Esophagus muscularis mucosa (tissue), 4 donors: Measurements from ENCODE around the gene PPP2R5C.
A peak's percentile ranks its signal among the peaks of the same experiment; 100 is the strongest.

ENCODE experiments used
- CTCF ChIP-seq, 3 experiments: fragments of 200-600 bp in 2 of 3; fragments of 450-650 bp in 1 of 3; sonication (generic) in 2 of 3; IDR thresholded peaks; one replicate each; pipeline ENCODE4 v1.5.1; 2017 to 2019; ENCODE audit warnings: antibody characterized with exemption in 3 of 3, mild to moderate bottlenecking in 2 of 3, moderate library complexity in 1 of 3
- EP300 ChIP-seq: sonication (generic); formaldehyde crosslinking; IDR thresholded peaks from one replicate; pipeline ENCODE4 v1.6.1; 2017; ENCODE audit warnings: antibody characterized with exemption
- POLR2A ChIP-seq: fragments of 450-650 bp; IDR thresholded peaks from one replicate; pipeline ENCODE4 v1.6.1; 2017; ENCODE audit warnings: antibody characterized with exemption, moderate library complexity, mild to moderate bottlenecking, low read depth
- POLR2AphosphoS5 ChIP-seq, 2 donors: sonication (generic); formaldehyde crosslinking; IDR thresholded peaks; one replicate each; pipeline ENCODE4 v1.6.1; 2017; ENCODE audit warnings: antibody characterized with exemption in 2 of 2

GRCh38 chr14:101761032-101761880, at the start of gene PPP2R5C:
- TF ChIP-seq CTCF (IDR thresholded peaks at IDR 0.05), result no peak
- peak; percentile 80 to 89 for TF ChIP-seq POLR2AphosphoS5 (IDR thresholded peaks at IDR 0.05)
- TF ChIP-seq POLR2A, result peak; percentile 65
- TF ChIP-seq EP300, result no peak
